LNCAP (cell line): ENCODE measurements around the gene PGAP6.
A peak's percentile ranks its signal among the peaks of the same experiment; 100 is the strongest.

Experiments used
- CTCF ChIP-seq: fragments of 450-650 bp; IDR thresholded peaks from 2 replicates; pipeline ENCODE4 v1.5.1; 2017; ENCODE audit warnings: mild to moderate bottlenecking

PGAP6 gene

GRCh38 chr16:353404-354290 is 28.1 kb downstream of the PGAP6 start:
- no peak for TF ChIP-seq CTCF

- peak; percentile 55 for TF ChIP-seq CTCF
Measured at GRCh38 chr16:352547-353403, 29.0 kb downstream of the PGAP6 start, which contains the start of gene AXIN1. Gene AXIN1 (minus strand): TSS chr16:352723. CDS start chr16:347025, 5,698 bp downstream.

- TF ChIP-seq CTCF, result no peak
Measured at GRCh38 chr16:351804-352520, 29.8 kb downstream of the PGAP6 start.

- no peak for TF ChIP-seq CTCF
Measured at GRCh38 chr16:350203-350602, 31.6 kb downstream of the PGAP6 start.

- TF ChIP-seq CTCF, result no peak
Measured at GRCh38 chr16:349211-349610, 32.6 kb downstream of the PGAP6 start.

GRCh38 chr16:347203-347602 is 34.6 kb downstream of the PGAP6 start:
- no peak for TF ChIP-seq CTCF

- TF ChIP-seq CTCF, result no peak
Measured at GRCh38 chr16:346587-346986, 35.2 kb downstream of the PGAP6 start.
